T-helper 9 cell (primary cell): ENCODE measurements around the gene RIF1.
"Not testable (repeated sequence)": the region's sequence is repeated elsewhere in the genome, so short reads cannot be mapped to it uniquely, and the experiment has no call there.

Experiments
- DNase-seq: peaks from one replicate; pipeline ENCODE4 v3.0.0-alpha.2; 2020

Gene RIF1

DNA sequence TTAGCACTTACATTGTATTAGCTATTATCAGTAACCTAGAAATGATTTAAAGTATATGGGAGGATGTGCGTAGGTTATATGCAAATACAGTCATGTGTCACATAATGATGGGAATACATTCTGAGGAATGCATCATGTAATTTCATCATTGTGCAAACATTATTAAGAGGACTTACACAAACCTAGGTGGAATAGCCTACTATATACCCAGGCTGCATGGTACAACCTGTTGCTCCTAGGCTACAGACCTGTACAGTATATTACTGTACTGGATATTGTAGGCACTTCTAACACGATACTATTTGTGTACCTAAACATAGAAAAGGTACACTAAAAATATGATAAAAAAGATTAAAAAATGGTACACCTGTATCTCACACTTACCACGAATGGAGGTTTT, 7.9 kb downstream of the RIF1 start:
- no peak for DNase-seq

DNA sequence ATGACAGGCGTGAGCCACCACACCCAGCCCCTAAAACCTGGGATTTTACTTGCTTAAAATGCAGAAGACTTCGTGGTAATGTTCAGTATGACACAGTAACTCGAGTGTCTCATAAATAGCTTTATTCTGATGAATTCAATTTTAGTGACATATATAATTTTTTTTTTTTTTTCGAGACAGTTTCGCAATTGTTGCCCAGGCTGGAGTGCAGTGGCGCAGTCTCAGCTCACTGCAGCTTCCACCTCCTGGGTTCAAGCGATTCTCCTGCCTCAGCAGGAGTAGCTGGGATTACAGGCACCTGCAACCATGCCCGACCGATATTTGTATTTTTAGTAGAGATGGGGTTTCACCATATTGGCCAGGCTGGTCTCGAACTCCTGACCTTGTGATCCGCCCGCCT, 12.0 kb downstream of the RIF1 start:
- DNase-seq: not testable (repeated sequence)

DNA sequence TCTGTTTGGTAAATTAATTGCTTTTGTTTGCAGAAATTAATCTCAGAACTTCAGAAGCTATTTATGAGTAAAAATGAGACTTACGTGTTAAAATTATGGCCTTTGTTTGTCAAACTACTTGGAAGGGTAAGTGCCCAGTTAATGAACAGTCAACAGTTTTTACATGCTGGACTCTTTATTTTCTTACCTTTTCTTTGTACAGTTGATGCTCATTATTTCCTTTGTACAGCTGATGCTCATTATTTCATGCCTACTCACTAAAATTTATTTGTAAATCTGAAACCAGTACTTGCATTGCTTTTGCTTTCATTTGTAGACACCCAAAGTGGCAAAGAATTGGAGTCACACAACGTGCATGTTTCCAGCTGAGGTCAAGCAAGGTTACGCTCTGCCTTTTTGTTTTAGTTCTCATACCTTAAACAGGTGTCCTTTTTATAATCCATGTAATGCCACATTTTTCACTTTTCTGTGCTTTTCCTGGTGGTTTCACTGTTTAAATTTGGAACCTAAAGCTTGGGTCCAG, 13.3 kb downstream of the RIF1 start:
- DNase-seq: no peak

DNA sequence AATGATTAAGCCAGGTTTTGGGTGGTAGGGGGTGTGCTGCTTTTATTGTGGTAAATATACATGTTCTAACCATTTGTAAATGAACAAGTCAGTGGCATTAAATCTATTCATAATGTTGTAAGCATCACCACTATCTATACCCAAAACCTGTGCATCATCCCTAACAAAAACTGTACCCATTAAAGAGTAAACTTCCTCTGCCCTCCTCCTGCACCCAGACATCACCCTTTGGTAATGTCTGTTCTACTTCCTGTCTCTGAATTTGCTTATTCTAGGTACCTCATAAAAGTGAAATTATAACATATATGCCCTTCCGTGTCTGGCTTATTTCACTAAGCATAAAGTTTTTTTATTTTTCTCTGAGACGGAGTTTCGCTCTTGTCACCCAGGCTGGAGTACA, 14.1 kb downstream of the RIF1 start:
- no peak for DNase-seq

DNA sequence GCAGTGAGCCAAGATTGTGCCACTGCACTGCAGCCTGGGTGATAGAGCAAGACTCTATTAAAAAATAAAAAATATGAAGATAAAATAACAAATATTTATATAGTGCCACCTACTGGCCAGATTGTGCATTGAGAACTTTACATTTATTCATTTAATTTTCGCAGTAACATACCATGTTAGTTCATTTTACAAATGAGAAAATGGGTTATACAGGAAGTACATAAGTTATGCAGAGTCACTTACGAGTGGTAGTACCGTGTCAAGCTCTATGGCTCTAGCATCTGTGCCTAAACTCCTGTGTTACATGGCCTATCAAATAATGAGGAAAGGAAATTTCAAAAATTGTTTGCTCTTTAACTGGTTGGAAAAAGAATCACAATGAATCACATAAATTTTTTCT, 27.9 kb downstream of the RIF1 start:
- DNase-seq: no peak

DNA sequence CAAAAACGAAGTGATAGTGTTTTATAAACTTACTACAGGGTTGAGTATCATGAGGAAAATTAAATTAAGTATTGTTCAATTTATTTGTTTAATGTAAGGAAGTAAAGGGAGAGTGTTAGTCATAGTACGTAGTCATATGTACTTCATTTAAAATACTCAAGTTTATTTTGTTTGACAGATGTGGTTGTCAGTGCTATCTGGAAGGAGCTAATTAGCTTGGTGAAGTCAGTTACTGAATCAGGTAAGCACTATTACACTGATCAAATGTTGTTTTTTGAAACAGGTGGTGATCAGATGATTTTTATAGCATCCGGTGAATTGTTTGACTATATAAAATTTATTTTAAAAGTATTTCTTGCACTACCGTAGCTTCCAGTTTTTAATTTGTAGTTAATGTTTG, 28.8 kb downstream of the RIF1 start:
- DNase-seq: no peak

DNA sequence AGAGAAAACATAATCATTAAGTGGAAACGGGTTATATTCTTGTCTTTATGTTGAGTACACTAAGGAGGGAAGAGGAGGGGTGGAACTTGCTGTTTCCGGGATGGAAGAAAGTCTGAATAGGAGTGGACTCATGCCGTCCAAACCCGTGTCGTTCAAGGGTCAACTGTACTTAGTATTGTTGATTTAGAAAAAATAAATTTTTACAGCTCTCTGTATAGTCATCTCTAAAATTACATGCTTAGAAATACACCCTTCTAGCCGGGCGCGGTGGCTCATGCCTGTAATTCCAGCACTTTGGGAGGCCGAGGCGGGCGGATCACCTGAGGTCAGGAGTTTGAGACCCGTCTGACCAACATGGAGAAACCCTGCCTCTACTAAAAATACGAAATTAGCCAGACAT, 29.4 kb downstream of the RIF1 start:
- no peak for DNase-seq

DNA sequence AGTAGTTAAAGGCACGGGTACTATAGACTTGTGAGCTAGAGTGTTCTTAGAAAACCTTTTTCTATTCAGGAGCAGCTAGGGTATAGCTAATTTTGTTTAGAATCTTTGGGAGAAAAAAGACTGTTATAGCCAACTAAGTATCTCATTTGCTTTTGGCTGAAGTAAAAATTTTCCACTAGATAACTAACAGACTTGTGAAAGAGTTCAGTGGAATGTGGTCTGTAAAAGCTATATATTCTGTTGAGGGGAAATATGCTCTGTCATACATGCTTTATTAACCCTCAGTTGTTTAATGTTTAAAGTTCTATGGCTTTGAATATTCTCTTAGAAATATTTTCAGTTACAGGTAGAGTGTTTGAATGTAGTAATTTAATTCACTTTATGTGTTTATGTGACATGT, 49.7 kb downstream of the RIF1 start:
- no peak for DNase-seq

DNA sequence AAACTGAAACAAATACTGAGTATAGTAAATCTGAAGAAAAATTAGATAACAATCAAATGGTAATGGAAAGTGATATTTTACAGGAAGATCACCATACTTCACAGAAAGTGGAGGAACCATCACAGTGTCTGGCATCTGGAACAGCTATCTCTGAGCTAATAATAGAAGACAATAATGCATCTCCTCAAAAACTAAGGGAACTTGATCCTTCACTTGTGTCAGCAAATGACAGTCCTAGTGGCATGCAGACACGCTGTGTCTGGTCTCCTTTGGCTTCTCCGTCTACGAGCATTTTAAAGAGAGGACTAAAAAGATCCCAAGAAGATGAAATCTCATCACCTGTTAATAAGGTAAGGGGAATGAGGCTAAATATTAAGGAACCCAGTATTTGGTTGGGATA, 56.1 kb downstream of the RIF1 start:
- no peak for DNase-seq

DNA sequence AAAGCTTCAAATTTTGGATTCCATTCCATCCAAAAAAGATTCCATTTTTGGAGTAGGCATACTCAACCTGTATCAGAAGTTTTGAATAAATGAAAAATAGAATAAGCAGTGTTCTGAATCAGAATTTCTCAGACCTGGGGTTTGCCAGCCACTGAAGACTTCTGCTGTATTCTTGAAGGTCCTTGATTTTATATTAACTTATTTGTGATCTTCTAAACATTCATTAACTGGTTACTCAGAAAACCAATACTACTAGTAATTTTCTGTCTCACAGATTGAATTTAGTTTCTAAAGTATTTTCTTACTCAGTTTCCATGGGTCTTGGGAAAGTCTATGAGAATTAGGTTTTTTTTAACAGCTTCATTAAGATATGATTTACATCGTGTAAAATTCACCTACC, 60.9 kb downstream of the RIF1 start:
- DNase-seq: no peak

DNA sequence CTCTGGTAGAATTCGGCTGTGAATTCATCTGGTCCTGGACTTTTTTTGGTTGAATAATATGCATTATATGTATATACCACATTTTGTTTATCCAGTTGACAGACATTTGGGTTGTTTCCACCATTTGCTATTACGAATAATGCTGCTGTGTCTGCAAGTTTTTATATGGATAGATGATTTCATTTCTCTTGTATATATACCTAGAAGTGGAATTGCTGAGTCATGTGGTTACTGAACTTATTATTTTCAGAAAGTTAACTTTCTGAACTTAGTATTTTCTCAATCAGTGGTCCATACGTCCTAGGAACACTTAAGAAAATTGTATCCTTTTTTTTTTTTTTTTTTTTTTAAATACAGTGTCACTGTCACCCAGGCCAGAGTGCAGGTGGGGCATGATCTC, 63.3 kb downstream of the RIF1 start:
- DNase-seq: no peak

DNA sequence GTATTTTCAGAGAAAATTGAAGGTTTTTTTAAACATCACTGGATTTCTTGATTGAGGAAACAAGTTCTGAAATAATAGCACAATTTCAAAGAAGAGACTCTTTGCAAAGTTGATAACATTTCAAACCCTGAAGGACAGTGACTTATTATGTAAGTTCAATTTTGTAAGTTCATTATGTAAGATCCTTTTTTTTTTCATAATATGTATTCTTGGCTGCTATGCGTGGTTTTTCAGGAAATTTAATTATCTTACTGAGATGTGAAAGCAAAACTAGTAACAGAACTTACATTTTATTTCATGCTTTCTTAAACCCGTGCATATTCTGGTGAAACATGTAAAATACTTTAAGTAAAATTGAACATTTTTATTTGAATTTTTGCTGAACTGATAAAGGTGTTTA, 65.4 kb downstream of the RIF1 start:
- no peak for DNase-seq

DNA sequence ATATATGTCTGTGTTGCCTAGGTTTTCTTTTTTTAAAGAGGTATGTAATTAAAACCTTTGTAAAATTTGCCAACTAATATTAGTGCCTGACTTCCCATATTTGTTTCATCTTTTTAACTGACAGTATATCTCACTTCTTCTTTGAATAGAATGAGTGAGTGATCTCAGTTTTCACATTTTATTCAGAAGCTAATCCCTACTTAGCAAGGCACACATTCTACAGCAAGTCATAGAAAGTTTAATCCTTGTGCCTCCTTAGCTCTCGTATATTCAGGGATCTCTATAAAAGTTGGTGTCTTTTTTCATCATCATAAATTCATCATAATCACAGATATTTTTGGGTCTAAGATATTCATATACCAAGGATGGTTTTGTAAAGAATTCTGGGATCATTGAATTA, 66.6 kb downstream of the RIF1 start:
- no peak for DNase-seq

DNA sequence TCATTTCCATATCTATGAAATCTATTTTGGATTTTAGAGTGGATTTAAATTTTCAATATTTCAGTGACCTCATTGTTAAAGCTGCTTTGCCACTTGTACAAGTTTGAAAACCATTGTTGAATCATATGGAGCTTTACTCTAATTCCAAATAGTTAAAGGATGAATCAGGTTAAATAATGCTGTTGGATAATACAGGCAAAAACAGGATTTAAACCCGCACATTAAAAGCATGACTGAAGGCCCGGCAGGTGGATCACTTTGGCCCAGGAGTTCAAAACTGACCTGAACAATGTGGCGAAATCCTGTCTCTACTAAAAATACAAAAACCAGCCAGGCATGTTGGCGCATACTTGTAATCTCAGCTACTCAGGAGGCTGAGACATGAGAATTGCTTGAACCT, 68.3 kb downstream of the RIF1 start:
- no peak for DNase-seq

DNA sequence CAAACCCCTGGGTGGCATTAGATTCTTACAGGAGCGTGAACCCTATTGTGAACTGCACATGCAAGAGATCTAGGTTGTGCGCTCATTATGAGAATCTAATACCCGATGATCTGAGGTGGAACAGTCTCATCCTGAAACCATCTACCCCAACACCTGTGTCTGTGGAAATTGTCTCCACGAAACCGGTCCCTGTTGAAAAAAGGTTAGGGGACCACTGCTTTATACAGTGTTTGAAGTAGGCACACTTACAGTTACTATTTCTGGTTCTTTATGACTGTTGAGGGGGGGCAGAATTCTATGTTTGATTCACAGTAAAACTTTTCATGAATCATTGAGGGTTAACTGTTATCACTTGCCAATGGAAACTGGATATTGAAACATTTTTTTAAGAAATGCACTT, 72.0 kb downstream of the RIF1 start:
- DNase-seq: no peak

DNA sequence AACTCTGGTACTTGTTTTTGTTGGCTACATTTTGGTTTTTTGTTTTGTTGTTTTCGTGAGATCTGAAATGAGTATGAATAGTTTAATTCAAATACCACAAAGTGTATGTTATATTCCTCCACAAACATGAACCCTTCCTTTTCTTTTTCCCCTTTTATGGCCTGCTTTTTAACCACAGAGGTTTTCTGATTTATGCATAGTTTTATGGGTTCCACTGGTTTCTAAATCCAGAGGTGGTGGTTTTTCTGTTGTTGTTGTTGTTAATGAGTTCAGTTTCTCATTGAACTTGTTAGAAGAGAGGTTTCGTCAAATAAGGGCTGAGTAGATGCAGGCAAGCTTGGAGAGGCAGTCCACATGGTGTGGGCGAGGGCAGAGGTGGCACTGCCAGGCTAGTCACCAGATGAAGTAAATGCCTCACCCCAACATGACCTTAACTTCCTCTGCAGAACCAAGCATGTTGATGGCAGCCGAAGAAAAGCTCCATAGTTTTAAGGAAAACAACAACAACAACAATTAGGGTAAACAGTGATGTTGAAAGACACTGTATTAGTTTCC, 72.5 kb downstream of the RIF1 start:
- DNase-seq: no peak

DNA sequence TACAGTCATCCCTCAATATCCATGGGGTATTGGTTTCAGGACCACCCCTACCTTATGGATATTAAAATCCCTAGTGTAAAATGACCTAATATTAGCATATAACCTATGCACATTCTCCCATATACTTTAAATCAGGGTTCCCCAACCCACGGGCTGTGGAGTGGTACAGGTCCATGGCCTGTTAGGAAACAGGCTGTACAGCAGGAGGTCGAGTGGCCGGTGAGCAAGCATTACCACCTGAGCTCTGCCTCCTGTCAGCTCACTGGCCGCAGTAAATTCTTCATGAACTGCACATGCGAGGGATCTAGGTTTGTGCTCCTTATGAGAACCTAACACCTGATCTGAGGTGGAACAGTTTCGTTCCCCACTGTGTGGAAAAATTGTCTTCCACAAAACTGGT, 73.8 kb downstream of the RIF1 start:
- no peak for DNase-seq

DNA sequence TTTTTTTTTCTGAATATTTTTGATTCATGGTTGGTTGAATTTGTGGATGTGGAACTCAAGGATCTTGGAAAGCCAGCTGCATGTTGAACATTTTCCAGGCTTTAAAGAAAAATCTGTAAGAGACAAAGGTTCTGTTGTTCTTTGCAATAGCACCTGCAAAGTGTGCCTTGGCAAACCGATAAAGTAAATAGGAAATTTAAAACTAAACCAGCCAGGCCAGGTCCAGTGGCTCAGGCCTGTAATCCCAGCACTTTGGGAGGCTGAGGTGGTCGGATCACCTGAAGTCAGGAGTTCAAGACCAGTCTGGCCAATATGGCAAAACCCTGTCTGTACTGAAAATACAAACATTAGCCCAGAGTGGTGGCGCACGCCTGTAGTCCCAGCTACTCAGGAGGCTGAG, 74.4 kb downstream of the RIF1 start:
- no peak for DNase-seq

DNA sequence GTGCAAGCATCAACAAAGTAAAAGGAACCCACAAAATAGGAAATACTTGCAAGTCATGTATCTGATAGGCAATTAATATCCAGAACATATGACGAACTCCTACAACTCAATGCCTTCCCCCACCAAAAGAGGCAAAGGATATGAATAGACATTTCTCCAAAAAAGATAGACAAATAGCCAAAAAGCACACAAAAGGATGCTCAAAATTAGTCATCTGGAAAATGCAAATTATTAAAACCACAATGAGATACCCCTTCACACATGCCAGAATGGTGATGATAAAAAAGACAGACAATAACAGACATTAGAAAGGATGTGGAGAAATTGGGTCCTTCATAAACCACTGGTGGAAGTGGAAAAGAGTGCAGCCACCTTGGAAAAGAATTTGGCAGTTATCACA, 76.4 kb downstream of the RIF1 start:
- DNase-seq: no peak

DNA sequence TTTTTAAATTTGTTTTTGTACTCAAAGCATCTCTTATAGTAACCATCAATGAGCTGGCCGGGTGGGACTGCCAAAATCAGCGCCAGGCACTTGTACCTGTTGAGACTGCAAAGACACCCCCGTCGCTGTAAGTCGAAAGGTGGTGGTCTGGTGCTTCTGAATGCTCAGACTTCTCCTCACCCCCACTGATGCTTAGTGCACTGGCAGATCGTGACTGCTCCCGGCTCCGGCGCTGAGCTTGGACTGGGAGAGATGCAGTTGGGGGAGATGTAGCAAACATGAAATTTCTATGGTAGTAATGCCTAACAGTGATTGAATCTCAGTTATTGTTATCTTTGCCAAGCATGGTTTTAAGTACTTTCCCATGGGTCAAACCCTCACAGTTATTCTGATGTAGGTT, 80.6 kb downstream of the RIF1 start:
- no peak for DNase-seq

DNA sequence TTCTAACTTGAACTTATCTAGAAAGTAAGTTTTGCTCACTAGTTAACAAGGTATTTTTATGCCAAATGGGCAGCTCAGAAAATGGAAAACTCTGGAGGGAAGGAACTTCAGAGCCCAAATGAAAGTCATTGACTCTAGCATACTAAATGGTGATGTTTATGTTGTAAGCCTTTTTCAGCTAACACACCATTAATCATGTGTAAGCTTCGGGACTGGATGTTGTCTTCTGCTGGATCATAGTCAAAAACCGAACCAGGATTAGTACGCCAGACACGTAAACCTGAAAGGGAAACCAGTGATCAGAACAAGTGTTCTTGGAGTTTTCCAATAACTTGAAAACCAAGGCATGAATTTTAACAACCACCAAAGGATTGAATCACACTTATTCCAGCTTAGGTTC, 81.8 kb downstream of the RIF1 start:
- no peak for DNase-seq

DNA sequence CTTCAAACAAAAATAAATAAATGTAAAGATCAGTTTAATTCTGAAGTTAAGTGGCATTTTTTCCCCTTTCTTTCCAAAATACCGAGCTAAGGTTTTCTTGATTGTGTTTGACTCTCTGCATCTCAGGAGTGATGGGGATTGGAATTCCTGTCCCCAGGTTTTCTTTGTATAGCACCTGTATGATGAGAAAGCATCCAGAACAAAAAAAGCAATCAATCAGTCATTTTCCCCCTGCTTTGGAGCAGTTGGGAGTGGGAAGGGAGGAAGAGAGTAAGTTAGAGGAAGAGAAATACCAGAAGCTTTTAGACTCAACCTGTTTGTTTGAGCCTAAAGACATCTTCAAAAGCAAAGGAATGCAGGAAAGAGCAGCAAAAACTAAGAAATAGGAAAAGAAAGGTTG, 88.5 kb downstream of the RIF1 start:
- DNase-seq: no peak

DNA sequence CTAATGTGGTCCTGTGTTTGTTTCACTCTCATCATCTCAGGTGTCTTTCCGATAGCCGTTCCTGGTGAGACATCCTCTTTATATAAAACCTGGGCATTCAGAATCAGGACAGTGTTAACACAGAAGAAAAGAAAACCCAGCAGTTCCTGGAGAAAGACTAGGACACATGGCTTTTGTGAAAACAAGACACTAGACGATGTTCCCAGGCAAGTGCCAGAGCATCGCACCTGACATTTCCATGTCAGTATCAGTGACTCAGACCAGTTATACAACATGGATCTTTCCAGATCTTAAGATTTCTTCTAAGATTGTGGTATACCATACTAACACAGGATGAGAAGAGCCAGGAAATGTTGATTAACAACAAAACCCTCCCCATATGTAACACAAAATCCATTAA, 96.5 kb downstream of the RIF1 start:
- DNase-seq: no peak

DNA sequence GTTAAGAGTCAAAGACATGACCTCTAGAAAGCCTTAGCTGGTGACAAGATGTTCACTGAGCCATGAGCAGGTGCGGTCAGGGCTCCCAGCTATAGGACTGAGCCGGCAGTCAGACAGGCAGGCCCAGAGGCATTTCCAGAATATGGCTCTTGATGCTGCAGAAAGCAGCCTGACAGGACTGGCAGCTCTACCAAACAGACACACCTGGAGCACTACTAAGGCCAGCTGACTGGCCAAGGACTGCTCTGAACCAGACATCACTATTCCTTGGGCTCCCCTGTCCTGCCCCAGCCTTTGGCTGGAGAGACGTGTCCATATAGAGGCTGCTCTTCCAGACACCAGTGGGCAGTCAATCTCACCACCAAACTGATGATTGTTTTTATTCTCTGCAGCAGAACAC, 98.8 kb downstream of the RIF1 start:
- DNase-seq: no peak

DNA sequence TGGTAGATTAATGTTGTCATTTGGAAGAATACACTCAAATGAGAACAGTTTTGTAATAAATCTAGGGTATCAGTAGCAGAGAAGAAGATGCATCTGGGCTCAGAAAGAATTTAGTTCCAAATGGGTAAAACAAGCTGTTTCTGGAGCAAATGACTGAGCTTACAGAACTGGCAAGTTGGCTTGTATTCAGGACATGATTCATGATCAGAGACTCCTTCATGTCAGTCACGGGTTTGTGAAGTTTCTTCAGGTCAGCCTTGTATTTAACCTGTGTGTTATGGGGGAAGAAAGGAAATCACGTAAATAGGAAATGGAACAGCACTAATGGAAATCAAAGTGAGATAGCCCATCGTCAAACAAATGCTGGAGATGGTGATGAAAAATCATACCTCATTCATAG, 109.1 kb downstream of the RIF1 start:
- no peak for DNase-seq

DNA sequence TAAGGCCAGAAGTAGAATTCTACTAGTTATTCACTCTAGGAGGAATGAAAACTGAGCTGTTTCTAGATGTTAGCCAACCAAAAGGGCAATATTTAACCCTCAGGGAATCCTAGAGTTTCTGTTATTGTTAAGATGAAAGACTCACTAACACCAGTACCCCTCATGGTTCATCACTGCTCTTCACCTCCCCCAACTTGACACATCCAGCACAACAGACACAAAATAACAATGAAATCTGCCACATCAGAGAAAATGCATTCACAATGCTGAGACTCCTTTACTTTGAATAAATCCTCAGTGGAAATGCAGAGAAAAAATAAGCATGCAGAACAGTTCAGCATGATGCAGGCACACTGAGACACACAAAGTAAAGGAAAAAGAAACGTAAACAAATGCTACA, 111.3 kb downstream of the RIF1 start:
- DNase-seq: no peak
